Choroid plexus epithelial cell (primary cell): ENCODE measurements around the gene PTGES2.

Experiments
- DNase-seq: peaks from one replicate; pipeline ENCODE4 v3.0.0-alpha.2; 2010; ENCODE audit warnings: low read depth
- H3K4me3 ChIP-seq: 2 replicates; pipeline ENCODE4 v1.5.1; 2011; ENCODE audit warnings: low read depth, mild to moderate bottlenecking, control low read depth, low read length, moderate library complexity
- TF ChIP-seq, protein P1 (sequence below): conservative IDR thresholded peaks from 2 replicates; pipeline ENCODE4 v1.5.1; 2011; ENCODE audit warnings: low read depth, mild to moderate bottlenecking, control low read depth, inconsistent platforms, low read length, moderate library complexity

The PTGES2 gene

DNA sequence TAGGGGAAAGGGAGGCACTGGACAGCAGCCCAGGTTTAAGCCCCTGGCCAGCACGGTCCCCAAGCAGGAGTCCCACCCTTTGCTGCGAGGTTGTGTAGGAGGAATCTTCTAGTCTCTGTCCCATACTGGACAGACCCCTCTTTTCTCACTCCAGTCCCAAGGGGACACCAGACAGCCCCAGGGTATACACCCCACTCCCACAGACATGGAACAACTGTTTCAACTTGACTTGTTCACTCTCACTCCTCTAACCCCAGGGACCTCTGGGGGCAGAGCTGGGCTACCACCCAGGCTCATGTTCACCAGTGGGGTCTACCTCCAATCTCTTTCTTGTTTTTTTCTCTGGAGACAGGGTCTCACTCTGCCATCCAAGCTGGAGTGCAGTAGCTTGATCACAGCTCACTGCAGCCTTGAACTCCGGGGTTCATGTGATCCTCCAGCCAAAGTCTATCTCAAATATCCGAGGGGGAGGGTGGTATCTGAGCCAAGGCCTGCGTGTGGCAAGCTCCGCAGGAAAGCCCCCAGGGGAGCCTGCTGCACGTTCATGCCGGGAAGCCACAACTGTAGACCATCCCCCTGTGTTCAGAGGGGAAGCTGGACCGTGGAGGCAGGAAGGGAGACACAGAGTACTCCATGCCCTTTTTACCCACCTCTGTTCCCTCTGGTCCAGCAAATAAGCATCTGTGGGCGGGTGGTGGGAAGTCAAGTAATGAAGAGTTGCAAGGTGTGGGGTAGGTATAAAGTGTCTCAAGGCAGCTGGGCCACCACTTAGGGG, 1.8 kb downstream of the PTGES2 start:
- H3K4me3 ChIP-seq = peak overlapping the region; percentile 23
- DNase-seq = peak; percentile 43
- TF ChIP-seq, protein P1, sequence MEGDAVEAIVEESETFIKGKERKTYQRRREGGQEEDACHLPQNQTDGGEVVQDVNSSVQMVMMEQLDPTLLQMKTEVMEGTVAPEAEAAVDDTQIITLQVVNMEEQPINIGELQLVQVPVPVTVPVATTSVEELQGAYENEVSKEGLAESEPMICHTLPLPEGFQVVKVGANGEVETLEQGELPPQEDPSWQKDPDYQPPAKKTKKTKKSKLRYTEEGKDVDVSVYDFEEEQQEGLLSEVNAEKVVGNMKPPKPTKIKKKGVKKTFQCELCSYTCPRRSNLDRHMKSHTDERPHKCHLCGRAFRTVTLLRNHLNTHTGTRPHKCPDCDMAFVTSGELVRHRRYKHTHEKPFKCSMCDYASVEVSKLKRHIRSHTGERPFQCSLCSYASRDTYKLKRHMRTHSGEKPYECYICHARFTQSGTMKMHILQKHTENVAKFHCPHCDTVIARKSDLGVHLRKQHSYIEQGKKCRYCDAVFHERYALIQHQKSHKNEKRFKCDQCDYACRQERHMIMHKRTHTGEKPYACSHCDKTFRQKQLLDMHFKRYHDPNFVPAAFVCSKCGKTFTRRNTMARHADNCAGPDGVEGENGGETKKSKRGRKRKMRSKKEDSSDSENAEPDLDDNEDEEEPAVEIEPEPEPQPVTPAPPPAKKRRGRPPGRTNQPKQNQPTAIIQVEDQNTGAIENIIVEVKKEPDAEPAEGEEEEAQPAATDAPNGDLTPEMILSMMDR = no peak

DNA sequence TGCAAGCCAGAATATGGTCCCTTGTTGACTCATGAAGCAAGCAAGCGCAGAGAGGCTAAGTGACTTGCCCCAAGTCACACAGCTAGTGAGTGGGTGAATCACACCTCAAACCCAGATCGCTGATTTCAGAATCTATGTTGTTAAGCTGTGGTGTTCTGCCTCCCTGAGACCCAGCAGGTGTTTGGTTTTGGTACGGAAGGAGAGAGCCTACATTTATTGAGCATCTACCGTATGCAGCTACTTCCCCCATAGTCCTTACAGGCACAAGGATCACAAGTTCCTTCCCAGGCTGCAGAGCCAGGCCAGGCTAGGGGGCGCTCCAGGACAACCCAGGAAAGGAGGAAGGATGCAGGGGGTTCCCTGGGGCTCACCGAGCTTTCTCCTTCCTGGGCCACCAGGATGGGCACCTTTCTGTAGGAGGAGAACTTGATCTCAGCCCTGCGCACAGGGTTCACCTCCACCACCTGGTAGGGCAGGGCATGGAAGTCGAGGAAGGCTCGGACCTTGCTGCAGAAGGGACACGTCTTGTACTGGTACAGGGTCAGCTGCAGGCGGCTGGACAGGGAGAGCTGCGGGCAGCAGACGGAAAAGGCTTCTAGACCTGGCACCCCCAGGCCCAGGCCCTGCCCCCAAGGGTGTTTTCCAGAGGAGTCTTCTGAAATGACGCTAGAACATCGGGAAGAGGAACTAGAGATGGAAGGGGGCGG, 2.5 kb downstream of the PTGES2 start:
- no peak overlapping the region for H3K4me3 ChIP-seq
- peak; percentile 78 for DNase-seq
- TF ChIP-seq, protein P1 = peak; percentile 80

DNA sequence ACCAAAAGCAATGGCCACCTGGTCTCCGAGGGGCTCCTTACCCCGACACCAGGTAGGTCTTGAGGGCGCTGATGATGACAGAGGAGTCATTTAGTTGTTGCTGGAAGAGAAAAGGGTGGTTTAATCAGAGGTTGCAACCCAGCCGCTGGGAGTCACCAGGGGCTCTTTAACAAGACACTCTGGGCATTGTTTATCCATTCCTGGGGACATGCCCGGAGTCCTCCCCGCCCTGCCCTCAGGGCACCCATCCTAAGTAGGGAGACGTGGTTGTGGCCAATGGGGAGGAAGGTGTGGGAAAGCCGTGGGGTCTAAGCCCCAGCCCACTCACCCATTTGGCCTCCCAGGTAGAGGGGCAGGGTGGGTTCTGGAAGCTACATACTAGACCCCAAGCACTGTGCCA, 3.1 kb downstream of the PTGES2 start:
- no peak for DNase-seq
- TF ChIP-seq, protein P1 = no peak
- no peak overlapping the region for H3K4me3 ChIP-seq

DNA sequence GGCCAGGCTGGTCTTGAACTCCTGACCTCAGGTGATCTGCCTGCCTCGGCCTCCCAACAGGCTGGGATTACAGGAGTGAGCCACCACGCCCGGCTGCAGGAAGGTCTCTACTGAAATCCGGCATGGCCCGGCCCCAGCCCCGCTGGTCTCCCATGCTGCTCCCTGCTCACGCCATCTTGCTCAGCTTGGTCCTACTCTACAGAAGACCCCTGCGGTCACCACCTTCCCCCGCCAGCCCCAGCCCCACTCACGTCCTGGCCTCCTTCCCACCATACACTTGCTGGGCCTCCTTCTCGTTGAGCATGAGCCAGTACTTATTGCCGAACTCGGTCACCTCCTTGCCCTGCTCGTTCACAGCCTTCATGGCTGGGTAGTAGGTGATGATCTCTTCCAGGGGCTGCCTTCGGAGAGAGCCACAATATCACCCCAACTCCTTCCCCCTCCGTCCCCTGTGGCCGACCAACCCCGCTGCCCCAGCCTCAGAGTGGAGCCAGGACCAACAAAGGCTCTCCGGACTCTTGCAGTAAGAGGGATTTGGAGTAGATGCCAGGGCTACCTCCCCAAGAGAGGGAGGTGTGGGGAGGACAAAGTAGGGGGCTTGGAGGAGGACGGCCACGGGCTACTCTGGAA, 4.0 kb downstream of the PTGES2 start:
- H3K4me3 ChIP-seq = no peak overlapping the region
- no peak for DNase-seq
- TF ChIP-seq, protein P1 = no peak

DNA sequence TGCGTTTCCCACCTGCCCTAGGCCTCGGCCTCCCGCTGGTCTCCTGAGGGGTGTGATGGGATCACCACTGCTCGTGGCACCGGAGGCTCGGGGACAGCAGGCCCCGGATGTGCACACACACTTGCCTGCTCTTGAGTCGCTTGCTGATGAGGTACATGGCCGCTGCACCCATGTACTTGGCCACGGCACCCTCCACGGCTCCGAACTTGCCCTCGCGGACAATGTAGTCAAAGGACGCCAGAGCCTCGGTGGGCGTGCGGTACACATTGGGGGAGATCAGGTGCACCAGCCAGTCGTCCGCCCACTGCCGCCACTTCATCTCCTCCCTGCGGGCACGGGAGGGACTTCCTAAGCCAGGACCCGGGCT, 4.7 kb downstream of the PTGES2 start:
- TF ChIP-seq, protein P1 = no peak
- no peak overlapping the region for H3K4me3 ChIP-seq
- DNase-seq = no peak

DNA sequence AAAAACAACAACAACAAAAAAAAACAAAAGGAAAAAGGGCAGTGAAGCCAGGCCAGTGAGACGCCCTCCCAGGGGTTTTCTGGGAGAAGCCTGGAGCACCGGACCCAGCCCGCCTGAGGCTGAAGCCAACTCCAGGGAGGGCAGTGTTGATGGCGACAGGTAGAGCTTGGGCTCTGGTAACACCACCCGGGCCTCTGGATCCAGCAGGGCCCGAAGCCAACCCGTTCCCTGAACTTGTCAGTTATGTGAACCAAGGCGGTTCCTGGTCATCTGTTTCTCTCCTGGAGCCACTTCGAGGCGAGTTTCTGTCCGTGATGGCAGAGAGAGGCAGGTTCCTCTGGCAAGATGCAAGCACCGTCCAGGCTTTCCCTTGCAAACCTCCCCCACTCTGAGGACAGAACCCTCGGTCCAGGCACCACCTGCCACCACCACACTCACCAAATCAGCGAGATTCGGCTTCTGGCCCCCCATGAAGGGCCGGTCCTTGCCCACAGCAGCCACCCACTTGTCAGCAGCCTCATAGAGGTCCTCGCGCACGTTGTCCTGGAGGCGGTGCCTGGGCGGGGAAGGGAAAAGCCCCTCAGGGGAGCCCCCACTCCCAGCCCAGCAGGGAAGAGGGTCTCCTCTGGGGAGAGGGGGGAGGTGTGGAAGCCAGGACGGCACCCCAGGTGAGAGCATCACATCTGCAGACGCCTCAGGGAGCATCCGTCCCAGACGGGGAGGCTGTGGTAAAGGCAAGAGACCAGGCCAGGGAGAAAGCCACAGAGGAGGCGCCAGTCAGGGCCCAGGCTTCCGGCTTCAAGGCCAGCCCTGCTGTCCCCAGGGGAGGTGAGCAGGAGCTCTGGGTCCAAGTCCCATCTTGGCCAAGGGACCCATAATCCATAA, 5.4 kb downstream of the PTGES2 start:
- TF ChIP-seq, protein P1 = no peak
- no peak for DNase-seq
- H3K4me3 ChIP-seq = no peak overlapping the region
